ENCODE data around the gene MLXIP. TPM values are rescaled to one million over a fixed set of nuclear protein-coding genes. Genes with fewer than 3 reads are reported as not detected.

MLXIP gene
- total and polyA plus RNA-seq, 12 donors, result 11.5 to 37.9 (median 20.9) TPM

- TF ChIP-seq, protein P1, sequence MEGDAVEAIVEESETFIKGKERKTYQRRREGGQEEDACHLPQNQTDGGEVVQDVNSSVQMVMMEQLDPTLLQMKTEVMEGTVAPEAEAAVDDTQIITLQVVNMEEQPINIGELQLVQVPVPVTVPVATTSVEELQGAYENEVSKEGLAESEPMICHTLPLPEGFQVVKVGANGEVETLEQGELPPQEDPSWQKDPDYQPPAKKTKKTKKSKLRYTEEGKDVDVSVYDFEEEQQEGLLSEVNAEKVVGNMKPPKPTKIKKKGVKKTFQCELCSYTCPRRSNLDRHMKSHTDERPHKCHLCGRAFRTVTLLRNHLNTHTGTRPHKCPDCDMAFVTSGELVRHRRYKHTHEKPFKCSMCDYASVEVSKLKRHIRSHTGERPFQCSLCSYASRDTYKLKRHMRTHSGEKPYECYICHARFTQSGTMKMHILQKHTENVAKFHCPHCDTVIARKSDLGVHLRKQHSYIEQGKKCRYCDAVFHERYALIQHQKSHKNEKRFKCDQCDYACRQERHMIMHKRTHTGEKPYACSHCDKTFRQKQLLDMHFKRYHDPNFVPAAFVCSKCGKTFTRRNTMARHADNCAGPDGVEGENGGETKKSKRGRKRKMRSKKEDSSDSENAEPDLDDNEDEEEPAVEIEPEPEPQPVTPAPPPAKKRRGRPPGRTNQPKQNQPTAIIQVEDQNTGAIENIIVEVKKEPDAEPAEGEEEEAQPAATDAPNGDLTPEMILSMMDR (IDR thresholded peaks at IDR 0.05), result no peak
These were observed 1.1 kb downstream of the MLXIP start for GRCh38 chr12:122079532-122080081.

DNA sequence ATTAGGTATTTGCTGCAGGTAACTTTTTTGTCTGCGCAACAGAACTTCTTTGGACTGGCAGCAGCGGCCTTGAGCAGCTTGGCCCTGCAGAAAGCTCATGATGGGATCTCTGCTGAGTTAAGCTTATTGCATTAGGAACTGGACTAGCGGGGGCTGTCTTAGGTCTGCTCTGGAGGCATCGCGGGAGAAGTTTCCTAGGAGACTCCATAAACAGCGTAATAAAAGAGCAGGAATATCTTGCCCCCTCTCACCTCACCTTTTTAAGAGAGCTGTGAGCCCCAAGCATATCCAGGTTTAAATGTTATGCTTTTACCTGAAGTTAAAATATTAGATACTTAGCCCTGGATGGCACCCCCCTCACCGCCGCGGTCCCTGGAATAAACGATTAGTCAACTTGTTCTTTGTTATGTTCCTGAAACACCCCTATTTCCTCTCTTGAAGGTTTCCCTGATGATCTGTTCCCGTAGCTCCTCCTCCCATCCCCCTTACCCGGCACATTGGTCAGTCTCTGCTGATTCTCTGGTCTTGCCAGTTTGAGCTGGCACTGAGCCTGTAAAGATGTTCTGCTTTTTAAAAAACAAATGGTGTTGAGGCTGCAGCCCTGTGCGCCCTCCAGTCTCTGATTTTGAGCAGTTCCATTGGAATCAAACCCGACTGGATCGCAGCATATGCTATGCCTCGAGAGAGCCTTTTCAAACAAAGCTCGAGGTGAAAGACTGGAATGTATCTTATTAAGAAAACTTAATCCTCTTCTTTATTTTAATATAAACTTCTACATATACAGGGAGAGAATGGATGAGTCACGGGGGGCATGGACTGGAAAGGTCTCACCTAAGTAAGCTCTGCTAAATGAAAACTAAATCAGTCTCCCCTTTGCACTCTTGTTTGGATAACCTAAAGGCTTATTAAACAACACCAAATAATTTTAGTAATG is 1.9 kb downstream of the MLXIP start:
- H3K36me3 ChIP-seq, result peaks cover 0 to 17% (median 7%) of the 10 kb centered on the region in 9 donors
- 25 to 39% methylated on average over 18 of the region's 18 CpGs for WGBS, 2 donors
- H3K27ac ChIP-seq, result peak overlapping the region; percentile 49 to 93 (median 86)
- intact Hi-C loops (cut with DNase I), result loop anchor here in 3 of 10 donors (2.0 to 5.0 kb wide), 3 partner anchors 16 to 42 kb away; no protein-coding TSS in a partner anchor
- TF ChIP-seq, protein P1 (IDR thresholded peaks at IDR 0.05), result no peak
- H3K9me3 ChIP-seq, result no peaks in the 10 kb centered on the region
- ATAC-seq, result peak in 6 of 8 donors; percentile 6 to 38 (median 34)
- H3K4me1 ChIP-seq, result peaks cover 9 to 69% (median 54%) of the 10 kb centered on the region in 9 donors
- H3K4me3 ChIP-seq, result peak overlapping the region; percentile 48 to 89 (median 76)
- no peaks in the 10 kb centered on the region for H3K27me3 ChIP-seq
- DNase-seq, result peak in 1 of 2 donors; percentile 70

More at GRCh38 chr12:122079532-122080081, 1.1 kb downstream of the MLXIP start:
- intact Hi-C loops (cut with DNase I), result loop anchor here in 4 of 10 donors (2.0 to 5.0 kb wide), 4 partner anchors 17 to 43 kb away; no protein-coding TSS in a partner anchor
- Histone ChIP-seq H3K27ac (peak overlapping the region; percentile 82 to 93 (median 88)), H3K4me3 (peak overlapping the region; percentile 48 to 89 (median 76)), H3K9me3 (no peaks in the 10 kb centered on the region), H3K4me1 (peaks cover 9 to 63% (median 54%) of the 10 kb centered on the region in 9 donors), H3K36me3 (peaks cover 0 to 9% (median 0%) of the 10 kb centered on the region in 9 donors), H3K27me3 (no peaks in the 10 kb centered on the region)
- DNase-seq (no peak), ATAC-seq (no peak)
- 2 to 7% methylated on average over 13 of the region's 13 CpGs for WGBS, 2 donors

DNA sequence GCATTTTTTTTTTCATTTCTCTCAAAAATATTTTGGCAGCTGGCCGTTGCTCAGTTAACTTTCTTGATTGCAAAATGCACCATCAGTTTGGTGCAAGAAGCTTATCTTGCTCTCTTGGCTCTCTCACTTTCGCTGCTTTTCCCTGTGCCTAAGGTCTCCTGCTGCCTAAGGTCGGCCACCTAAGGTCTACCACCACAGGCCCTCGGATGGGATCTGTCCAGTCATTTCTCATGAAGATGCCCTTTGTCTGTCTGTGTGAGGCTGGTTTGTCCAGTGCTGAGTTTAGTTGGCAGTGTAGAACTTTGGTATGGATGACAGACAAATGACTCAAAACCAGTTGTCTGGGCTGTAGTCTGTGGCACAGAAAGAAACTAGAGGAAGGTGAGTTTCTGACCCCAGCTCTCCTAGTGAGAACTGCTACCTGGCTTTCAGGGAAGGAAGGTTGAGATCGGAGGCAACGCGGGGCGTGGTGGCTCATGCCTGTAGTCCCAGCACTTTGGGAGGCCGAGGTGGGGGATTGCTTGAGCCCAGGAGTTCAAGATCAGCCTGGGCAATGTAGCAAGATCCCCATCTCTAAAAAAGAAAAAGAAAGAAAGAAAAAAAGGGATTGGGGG is 2.6 kb downstream of the MLXIP start:
- Histone ChIP-seq H3K36me3 (peaks cover 0 to 25% (median 8%) of the 10 kb centered on the region in 9 donors), H3K27me3 (no peaks in the 10 kb centered on the region), H3K4me1 (peaks cover 9 to 77% (median 57%) of the 10 kb centered on the region in 9 donors), H3K9me3 (no peaks in the 10 kb centered on the region), H3K4me3 (peak overlapping the region in 9 of 10 donors; percentile 48 to 89 (median 76)), H3K27ac (peak overlapping the region; percentile 21 to 93 (median 86))
- intact Hi-C loops (cut with DNase I), result loop anchor here in 3 of 10 donors (2.0 to 5.0 kb wide), 3 partner anchors 16 to 41 kb away; no protein-coding TSS in a partner anchor
- DNase-seq, result no peak
- WGBS, 2 donors, result 54 to 67% methylated on average over 9 of the region's 9 CpGs
- TF ChIP-seq, protein P1 (IDR thresholded peaks at IDR 0.05), result no peak
- ATAC-seq, result no peak

Data from heart right ventricle (tissue), 16 donors.